ENCODE data around the gene XRN2.

DNA sequence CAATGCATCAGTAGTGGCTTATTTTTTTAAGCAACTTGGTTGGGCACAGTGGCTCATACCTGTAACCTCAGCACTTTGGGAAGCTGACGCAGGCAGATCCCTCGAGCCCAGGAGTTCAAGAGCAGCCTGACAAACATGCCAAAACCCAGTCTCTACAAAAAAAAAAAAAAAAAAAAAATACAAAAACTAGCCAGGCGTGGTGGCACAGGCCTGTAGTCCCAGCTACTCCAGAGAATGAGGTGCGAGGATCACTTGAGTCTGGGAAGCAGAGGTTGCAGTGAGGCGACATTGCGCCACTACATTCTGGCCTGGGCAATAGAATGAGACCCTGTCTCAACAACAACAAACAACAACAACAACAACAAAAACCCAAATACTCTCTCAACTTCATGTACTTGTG lies 44.7 kb upstream of the XRN2 start:
- TF ChIP-seq, protein P1, sequence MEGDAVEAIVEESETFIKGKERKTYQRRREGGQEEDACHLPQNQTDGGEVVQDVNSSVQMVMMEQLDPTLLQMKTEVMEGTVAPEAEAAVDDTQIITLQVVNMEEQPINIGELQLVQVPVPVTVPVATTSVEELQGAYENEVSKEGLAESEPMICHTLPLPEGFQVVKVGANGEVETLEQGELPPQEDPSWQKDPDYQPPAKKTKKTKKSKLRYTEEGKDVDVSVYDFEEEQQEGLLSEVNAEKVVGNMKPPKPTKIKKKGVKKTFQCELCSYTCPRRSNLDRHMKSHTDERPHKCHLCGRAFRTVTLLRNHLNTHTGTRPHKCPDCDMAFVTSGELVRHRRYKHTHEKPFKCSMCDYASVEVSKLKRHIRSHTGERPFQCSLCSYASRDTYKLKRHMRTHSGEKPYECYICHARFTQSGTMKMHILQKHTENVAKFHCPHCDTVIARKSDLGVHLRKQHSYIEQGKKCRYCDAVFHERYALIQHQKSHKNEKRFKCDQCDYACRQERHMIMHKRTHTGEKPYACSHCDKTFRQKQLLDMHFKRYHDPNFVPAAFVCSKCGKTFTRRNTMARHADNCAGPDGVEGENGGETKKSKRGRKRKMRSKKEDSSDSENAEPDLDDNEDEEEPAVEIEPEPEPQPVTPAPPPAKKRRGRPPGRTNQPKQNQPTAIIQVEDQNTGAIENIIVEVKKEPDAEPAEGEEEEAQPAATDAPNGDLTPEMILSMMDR (IDR thresholded peaks at IDR 0.05): no peak
- TF ChIP-seq POLR2AphosphoS5 (IDR thresholded peaks at IDR 0.05): no peak
- TF ChIP-seq POLR2A (IDR thresholded peaks at IDR 0.05): no peak

All from stomach (tissue), 4 donors.